ENCODE data around the gene SDSL.

Gene SDSL

DNA sequence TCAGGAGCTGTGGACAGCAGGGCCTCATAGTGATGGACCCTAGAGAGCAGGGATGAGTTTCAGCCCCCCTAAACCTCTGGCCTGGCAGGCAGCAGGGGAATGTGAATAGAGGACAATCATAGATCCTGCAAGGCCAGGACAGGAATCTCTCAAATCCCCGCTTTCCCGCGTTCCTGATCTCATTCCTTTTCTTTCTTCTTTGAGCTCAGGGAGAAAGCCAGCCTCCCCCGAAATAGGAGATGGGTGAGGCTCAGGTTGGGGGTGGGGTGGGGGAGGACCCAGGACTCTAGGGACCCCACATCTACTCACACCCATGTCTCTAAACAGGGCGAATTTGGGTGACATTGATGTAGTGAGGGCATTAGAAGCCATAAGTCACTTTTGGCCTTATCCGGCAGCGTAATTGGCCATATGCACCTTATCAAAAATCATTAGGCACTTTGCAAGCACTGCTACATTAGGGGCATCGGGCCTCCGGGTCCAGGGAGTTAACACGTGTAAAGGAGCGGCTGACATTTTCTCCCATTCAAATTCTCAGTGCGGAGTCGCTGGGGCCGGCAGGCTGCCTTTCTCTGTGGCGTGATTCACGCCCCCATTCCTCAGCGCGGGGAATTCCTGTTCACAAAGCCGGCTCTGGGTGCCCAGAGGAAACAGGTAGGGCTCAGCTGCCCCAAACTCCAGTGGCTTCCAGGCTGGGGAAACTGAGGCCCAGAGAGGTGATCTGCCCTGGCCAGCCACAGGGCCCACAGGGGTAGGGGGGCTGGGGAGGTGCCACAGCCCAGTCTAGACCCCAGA lies 48.0 kb downstream of the SDSL start:
- no peak for DNase-seq

DNA sequence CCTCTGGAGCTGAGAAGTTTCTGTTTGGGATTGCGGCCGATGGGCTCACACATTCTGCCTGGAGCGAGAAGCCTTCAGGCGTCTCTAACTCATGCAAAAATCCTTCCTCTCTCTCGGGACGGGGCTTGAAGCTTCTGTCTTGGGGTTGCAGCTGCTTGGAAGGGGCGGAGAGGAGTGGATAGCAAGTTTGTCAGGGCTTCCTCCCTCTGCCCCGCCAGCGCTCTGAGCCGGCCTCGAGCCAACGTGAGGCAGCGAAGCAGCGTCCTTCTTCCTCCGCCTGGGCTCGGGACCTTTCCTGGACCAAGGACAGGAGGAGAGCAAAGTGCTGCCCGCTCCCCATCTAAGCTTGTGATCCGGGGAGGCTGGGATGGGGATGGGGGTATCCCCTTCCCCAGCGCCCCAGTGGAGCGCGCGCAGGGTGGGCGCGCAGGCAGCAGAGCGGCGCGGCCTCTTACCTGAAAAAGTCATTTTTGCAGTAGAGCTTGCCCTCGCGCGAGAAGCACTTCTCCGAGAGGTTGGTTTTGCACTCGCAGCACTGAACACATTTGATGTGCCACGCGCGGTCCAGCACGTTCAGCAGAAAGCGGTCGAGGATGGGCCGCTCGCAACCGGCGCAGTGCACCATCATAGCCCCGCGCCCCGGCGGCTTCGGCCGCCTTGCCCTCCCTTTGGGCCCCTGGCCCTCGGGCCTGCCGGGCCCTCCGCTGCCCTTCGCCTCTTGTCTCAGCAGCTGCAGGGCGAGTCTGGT lies 48.9 kb downstream of the SDSL start:
- DNase-seq = no peak

DNA sequence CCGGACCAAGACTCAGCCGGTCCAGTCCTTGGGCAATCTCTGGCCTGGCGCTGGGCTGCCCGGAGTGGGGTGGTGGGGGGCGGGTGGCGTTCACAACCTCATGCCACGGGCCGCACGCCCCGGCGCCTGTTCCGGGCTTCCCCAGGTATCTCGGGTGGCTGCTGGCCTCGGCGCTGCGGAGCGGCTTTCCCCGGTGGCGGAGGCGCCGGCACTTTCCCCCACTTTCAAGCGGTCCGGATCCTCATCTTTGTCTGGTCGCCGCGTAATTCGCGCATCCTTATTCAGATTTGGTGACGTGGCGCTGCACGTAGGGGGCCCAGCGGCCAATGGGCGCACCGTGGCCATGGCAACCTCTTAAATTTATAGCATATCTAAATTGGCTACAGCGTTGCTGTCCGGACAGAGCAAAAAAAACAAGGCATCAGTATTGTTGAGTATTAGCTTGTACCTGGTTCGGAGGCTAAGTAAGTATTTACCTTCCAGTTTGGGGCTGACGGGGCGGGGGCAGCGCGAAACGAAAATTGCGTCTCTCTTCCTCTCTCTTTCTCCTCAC lies 49.5 kb downstream of the SDSL start, which contains the start of gene LHX5:
Gene LHX5, minus strand, starts transcription at position 253 of the 553 bp plus-strand sequence. CDS start 373 bp downstream, outside the sequence.
- no peak for DNase-seq

DNA sequence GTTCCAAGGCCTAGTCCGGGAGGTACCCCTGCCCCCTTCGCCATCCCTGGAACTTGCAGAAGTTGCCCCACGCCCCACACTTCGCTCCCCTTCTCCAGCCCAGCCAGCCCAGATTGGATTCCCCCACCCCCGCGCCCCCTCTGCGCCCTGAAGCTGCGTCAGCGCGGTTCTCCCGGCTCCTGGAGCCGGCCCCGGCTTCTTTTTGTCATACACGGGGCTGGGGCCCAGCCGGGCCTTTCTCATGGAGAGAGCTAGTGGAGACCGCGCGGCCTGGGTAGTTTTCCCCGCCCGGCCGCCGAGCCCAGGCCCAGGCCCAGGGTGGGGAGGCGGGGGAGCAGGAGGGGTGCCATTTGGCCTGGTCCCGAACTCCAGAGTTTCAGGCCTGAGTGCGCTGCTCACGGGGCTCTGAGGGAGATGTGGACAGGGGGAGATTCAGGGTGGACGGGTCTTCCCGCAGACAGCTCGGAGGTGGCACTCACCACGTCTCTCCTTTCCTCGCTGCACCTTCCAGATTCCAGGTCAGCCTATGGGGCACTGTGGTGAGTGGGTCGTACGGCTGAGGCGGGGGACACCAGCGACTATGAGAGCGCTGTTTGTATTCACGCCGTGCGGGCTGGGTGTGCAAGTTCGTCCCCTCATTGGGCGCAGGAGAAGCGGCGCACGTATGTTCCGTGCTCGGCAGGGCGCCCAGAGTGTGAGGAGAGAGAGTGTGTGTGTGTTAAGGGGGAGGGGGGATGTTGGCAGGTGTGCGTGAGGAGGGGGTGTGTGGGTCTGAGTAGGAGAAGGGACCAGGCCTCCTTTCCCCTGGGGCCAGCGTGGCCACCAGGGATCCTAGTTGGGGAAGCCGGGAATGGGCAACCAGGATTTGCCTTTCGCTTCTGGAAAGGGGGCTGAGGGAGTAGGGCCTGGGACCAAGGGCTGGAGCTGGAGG lies 50.3 kb downstream of the SDSL start:
- no peak for DNase-seq

- no peak for DNase-seq
Observed at GRCh38 chr12:113473400-113473799, 51.2 kb downstream of the SDSL start.

GRCh38 chr12:113473942-113474341 lies 51.8 kb downstream of the SDSL start:
- no peak for DNase-seq

- DNase-seq = no peak
Observed at GRCh38 chr12:113474635-113475436, 52.7 kb downstream of the SDSL start.

DNA sequence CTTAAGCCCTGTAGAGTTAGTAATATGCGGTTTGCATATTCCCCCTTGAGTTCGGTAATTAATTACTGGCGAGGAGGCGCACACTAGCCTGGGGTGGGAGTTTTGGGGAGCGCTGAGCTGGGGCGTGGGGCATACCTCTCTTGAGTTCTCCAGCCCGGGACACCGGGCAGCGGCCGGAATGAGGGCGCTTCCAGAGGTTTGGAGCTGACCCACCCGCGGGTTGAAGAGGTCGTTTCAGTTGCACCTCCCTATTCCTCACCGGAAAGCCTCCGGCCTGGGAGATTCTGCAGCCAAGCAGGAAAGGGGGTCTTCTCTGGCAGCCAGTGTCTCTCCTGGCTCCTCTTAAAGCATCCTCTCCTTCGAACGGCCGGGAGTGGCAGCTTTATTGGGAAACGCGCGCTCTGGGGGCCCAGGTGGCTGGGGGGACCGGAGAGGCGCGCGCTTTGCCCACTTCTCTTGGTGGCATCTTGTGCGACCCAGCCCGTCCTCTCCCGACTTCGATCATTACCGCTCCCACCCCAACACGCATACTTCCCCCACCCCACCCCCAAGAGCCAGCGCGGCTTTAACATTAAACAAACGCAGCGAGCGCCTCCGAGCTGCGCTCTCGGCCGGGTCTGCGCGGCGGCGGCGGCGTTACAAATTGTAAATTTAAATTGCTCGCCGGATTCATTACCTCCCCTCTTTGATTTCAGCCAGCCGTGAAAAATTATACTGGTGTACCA lies 53.4 kb downstream of the SDSL start:
- no peak for DNase-seq

DNA sequence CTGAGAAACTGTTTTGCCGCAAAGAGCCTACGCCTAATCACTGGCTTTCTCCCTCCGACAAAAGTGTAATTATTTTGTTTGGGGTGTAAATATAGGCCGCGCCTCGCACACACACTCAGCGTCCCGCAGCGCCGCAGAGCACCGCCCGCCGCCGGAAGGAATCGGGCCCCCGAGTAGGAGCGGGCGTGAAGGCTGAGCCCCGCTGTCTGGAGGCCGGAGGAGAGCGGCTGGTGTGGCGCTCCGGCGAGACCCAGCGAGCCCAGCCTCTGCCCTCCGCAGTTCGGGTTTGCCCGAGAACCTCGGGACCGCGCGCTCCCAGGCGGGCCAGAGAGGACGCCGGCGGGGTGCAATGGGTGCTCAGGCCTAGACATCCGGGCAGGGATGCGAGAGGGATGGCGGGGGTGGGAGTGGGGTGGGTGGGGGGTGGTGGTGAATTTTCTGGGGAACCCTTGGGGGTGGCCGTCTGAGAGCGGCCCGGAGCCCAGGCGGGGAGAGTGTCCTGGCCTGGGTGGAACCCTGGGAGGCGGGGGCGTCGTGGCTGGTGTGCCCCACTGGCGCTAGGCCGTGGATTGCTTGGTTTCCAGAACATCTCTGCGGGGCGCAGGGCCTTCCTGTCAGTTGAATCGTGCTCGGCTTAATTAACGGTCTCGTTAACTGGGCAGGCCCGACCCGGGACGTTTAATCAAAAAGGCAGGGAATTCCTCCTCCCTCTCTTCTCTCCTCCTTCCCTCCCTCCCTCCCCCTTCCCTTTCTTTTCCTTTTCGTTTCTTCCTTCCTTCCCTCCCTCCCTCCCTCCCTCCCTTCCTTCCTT lies 54.2 kb downstream of the SDSL start:
- DNase-seq = no peak

- no peak for DNase-seq
Observed at GRCh38 chr12:113477171-113477841, 55.1 kb downstream of the SDSL start.

GRCh38 chr12:113477842-113478215 lies 55.6 kb downstream of the SDSL start:
- DNase-seq = no peak

- no peak for DNase-seq
Observed at GRCh38 chr12:113478351-113479011, 56.3 kb downstream of the SDSL start.

GRCh38 chr12:113479216-113479589 lies 57.0 kb downstream of the SDSL start:
- DNase-seq = no peak

- peak; percentile 22 for DNase-seq
Observed at GRCh38 chr12:113479590-113480335, 57.6 kb downstream of the SDSL start.

DNA sequence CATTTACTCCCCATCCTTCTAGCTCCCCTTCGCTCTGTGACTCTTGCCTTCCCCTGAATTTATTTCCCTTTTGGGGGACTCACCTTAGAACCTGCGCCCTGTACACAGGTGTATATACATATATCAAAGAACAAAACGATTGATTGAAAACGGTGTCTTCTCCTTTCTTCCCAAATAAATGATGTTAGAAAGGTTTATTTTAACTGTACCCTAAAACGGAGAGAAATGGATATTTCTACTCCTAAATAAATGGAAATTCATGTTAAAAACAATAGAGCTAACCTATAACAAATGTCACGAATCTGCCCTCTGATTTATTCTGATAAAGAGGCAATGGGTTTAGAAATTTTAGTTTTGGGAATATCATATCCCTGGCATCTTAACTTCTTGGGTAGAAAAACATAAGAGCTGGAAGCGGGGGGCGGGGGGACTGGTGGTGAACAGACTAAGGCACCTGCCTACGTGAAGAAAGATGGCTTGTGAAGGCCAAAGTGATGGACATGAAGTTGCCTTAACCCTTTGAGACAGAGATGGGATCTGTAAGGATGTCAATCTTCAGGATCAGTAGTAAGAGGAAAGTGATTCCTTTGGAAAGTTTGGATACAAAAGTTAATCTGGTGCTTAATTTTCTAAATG lies 58.3 kb downstream of the SDSL start:
- DNase-seq = no peak

- DNase-seq = no peak
Observed at GRCh38 chr12:113482334-113482733, 60.2 kb downstream of the SDSL start.

DNA sequence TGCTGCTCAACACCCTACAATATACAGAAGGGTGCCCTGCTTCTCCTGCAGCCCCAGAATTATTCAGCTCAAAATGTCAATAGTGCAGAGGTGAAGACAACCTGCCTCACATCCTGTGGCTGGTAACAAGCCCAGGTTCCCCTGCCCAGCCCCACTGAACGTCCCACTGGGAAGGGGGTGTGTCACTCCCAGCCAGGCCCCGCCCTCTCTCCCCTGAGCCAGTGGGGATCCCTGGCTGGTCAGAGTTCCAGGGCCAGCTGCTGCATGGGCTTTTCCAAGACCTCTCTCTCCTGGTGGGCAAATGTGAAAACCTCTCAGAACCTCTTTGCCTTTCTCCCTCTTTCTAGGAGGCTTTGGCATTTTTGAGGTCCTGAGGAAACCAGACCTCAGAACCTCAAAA lies 63.1 kb downstream of the SDSL start:
- DNase-seq = no peak

GRCh38 chr12:113486722-113487121 lies 64.5 kb downstream of the SDSL start:
- no peak for DNase-seq

All from hematopoietic multipotent progenitor cell treated with erythropoietin and hydrocortisone succinate and interleukin-3 and kit ligand, for 8 days (in vitro differentiated cells).